ENCODE results near the gene VAV3. TPM values are rescaled to one million over a fixed set of nuclear protein-coding genes. Genes with fewer than 3 reads are reported as not detected.

The VAV3 gene
- total RNA-seq, 2 experiments from 2014 or later = 5.5 to 5.6 TPM

DNA sequence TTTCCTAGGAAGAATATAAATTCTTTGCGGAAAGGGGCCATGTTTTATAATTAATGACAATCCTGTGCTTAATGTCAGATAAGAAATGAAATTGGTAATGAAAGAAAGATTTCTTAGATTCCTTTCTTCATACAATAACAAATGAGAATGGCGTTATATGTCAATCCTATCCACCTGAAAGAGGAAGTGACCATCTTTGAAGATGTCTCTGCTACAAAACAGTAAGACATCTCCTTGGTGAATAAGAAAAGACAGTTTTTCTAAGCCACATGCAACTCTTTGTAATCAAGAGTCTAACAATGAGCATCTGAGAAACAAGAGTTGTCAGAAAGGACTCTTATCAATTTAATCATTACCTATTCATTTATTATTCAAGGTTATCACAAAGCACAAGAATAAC is 286.0 kb downstream of the VAV3 start:
- H3K36me3 ChIP-seq (ENCODE audit: insufficient read depth, low read length) = no peaks in the 10 kb centered on the region
- peaks cover 2% of the 10 kb centered on the region for H3K9me3 Mint-ChIP-seq
- H3K4me3 ChIP-seq (ENCODE audit: low read length) = no peak overlapping the region
- no peaks in the 10 kb centered on the region for H3K4me1 ChIP-seq (ENCODE audit: insufficient read depth, low read length)
- H3K4me3 Mint-ChIP-seq = no peak overlapping the region
- no peak overlapping the region for H3K27ac ChIP-seq (ENCODE audit: low read depth in 1 of 2, low read length in 2 of 2)
- no peaks in the 10 kb centered on the region for H3K9me3 ChIP-seq (ENCODE audit: control insufficient read depth in 1 of 2, insufficient read depth in 1 of 2, low read length in 2 of 2)
- intact Hi-C loops (cut with DNase I, micrococcal nuclease) = no loop called here
- H3K4me1 Mint-ChIP-seq (ENCODE audit: low read depth) = no peaks in the 10 kb centered on the region
- peaks cover 4% of the 10 kb centered on the region for H3K36me3 Mint-ChIP-seq (ENCODE audit: low read depth)
- TF ChIP-seq, protein P1, sequence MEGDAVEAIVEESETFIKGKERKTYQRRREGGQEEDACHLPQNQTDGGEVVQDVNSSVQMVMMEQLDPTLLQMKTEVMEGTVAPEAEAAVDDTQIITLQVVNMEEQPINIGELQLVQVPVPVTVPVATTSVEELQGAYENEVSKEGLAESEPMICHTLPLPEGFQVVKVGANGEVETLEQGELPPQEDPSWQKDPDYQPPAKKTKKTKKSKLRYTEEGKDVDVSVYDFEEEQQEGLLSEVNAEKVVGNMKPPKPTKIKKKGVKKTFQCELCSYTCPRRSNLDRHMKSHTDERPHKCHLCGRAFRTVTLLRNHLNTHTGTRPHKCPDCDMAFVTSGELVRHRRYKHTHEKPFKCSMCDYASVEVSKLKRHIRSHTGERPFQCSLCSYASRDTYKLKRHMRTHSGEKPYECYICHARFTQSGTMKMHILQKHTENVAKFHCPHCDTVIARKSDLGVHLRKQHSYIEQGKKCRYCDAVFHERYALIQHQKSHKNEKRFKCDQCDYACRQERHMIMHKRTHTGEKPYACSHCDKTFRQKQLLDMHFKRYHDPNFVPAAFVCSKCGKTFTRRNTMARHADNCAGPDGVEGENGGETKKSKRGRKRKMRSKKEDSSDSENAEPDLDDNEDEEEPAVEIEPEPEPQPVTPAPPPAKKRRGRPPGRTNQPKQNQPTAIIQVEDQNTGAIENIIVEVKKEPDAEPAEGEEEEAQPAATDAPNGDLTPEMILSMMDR (IDR thresholded peaks at IDR 0.05) = no peak
- ChIA-PET POLR2A (no interaction called here), CTCF (no interaction called here)
- H3K27me3 ChIP-seq (ENCODE audit: control insufficient read depth in 1 of 2, insufficient read depth in 2 of 2, low read length in 2 of 2) = no peaks in the 10 kb centered on the region
- no peak overlapping the region for H3K27ac Mint-ChIP-seq
- no peaks in the 10 kb centered on the region for H3K27me3 Mint-ChIP-seq
- no peak for ATAC-seq (ENCODE audit: poor library complexity)
- no peak for DNase-seq

DNA sequence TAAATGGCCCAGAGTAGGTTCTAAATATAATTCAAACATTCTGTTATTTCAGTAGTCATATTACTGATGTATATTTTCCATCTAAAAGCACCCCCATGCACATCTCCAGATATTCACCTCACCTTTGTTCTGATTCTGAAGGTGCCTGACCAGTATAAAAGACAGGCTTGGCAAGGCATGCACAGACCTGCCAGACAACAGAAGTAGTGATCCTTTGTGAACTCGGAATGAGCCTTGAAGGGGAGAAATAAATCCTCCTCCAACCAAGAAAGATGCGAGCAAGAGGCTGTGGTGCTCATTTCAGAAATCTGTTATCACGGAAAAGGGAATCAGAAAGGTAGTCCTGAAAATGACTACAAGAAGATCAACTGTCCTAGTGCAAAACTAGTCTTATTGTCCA is 287.3 kb downstream of the VAV3 start:
- Mint-ChIP-seq H3K9me3 (peaks cover 2% of the 10 kb centered on the region), H3K27ac (no peak overlapping the region), H3K4me3 (no peak overlapping the region), H3K27me3 (no peaks in the 10 kb centered on the region), H3K36me3 (ENCODE audit: low read depth) (peaks cover 4% of the 10 kb centered on the region), H3K4me1 (ENCODE audit: low read depth) (no peaks in the 10 kb centered on the region)
- TF ChIP-seq, protein P1 (IDR thresholded peaks at IDR 0.05) = no peak
- Histone ChIP-seq H3K4me1 (ENCODE audit: insufficient read depth, low read length) (no peaks in the 10 kb centered on the region), H3K27ac (ENCODE audit: low read depth in 1 of 2, low read length in 2 of 2) (no peak overlapping the region), H3K36me3 (ENCODE audit: insufficient read depth, low read length) (no peaks in the 10 kb centered on the region), H3K27me3 (ENCODE audit: control insufficient read depth in 1 of 2, insufficient read depth in 2 of 2, low read length in 2 of 2) (no peaks in the 10 kb centered on the region), H3K9me3 (ENCODE audit: control insufficient read depth in 1 of 2, insufficient read depth in 1 of 2, low read length in 2 of 2) (no peaks in the 10 kb centered on the region), H3K4me3 (ENCODE audit: low read length) (no peak overlapping the region)
- CTCF ChIA-PET = no interaction called here
- DNase-seq (no peak), ATAC-seq (ENCODE audit: poor library complexity) (no peak)
- POLR2A ChIA-PET = no interaction called here
- intact Hi-C loops (cut with DNase I, micrococcal nuclease) = no loop called here

DNA sequence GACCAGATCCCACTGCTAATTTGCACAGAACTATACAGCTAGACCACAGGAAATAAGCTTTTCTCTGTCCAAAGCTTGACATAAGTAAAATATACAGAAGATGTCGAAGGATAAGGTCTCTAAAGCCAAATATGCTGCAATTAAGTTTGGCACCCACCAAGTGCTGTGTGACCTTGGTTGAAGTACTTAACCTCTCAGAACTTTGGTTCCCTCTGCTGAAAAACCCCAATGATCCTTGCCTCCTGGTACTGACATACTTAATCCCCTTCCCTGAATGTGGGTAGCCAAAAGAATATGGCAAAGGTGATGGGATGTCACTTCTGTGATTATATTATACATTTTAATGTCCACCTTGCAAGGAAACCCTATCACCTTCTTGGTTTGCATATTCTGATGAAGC is 290.5 kb downstream of the VAV3 start:
- H3K4me1 ChIP-seq (ENCODE audit: insufficient read depth, low read length) = no peaks in the 10 kb centered on the region
- DNase-seq = no peak
- H3K4me1 Mint-ChIP-seq (ENCODE audit: low read depth) = no peaks in the 10 kb centered on the region
- no peak overlapping the region for H3K4me3 ChIP-seq (ENCODE audit: low read length)
- H3K9me3 ChIP-seq (ENCODE audit: control insufficient read depth in 1 of 2, insufficient read depth in 1 of 2, low read length in 2 of 2) = no peaks in the 10 kb centered on the region
- intact Hi-C loops (cut with DNase I, micrococcal nuclease) = no loop called here
- H3K36me3 ChIP-seq (ENCODE audit: insufficient read depth, low read length) = no peaks in the 10 kb centered on the region
- H3K27me3 ChIP-seq (ENCODE audit: control insufficient read depth in 1 of 2, insufficient read depth in 2 of 2, low read length in 2 of 2) = no peaks in the 10 kb centered on the region
- ATAC-seq (ENCODE audit: poor library complexity) = no peak
- no peak overlapping the region for H3K27ac ChIP-seq (ENCODE audit: low read depth in 1 of 2, low read length in 2 of 2)
- POLR2A ChIA-PET = no interaction called here
- TF ChIP-seq, protein P1 (IDR thresholded peaks at IDR 0.05) = no peak
- H3K4me3 Mint-ChIP-seq = no peak overlapping the region
- no peaks in the 10 kb centered on the region for H3K27me3 Mint-ChIP-seq
- H3K9me3 Mint-ChIP-seq = peaks cover 2% of the 10 kb centered on the region
- H3K36me3 Mint-ChIP-seq (ENCODE audit: low read depth) = peaks cover 4% of the 10 kb centered on the region
- no peak overlapping the region for H3K27ac Mint-ChIP-seq
- CTCF ChIA-PET = no interaction called here

Data from CD4-positive, alpha-beta T cell (primary cell).